CD4-positive, alpha-beta T cell (primary cell): Measurements from ENCODE around the gene CLPSL1. TPM values are rescaled to one million over a fixed set of nuclear protein-coding genes. Genes with fewer than 3 reads are reported as not detected.

Experiments used
- ATAC-seq: fragments of 200-7000 bp; cut with Tn5 transposase; one replicate; pipeline ENCODE4 v1.10.0; 2022; ENCODE audit warnings: mild to moderate bottlenecking; ENCODE audit not compliant: poor library complexity
- CTCF ChIA-PET: fragments of 350-600 bp; sonication (Branson Sonifier 250); formaldehyde crosslinking; loops from one replicate; lab custom pipeline; 2021; ENCODE audit warnings: antibody characterized with exemption, inconsistent platforms; lab: Charles Lee
- POLR2A ChIA-PET: fragments of 350-600 bp; sonication (Branson Sonifier 250); formaldehyde crosslinking; loops from one replicate; lab custom pipeline; 2021; ENCODE audit warnings: antibody characterized with exemption, inconsistent platforms; lab: Charles Lee
- DNase-seq, 14 experiments: peaks; one replicate each; pipeline ENCODE4 v3.0.0-alpha.2; 2013 to 2020; ENCODE audit warnings: mixed read lengths in 2 of 14
- H3K27ac ChIP-seq, 2 donors: one replicate each; pipeline versions ENCODE4 v1.5.1 to v1.7.0; 2013; ENCODE audit warnings: low read length in 2 of 2, low read depth in 1 of 2, mild to moderate bottlenecking in 1 of 2
- H3K27me3 ChIP-seq, 2 experiments: 1 replicate in 1 of 2; 2 replicates in 1 of 2; pipeline versions ENCODE4 v1.6.1 to v1.7.0; 2013; ENCODE audit warnings: low read length in 2 of 2, control low read depth in 1 of 2, mild to moderate bottlenecking in 1 of 2, moderate library complexity in 1 of 2; ENCODE audit not compliant: insufficient read depth in 2 of 2, control insufficient read depth in 1 of 2
- H3K36me3 ChIP-seq: one replicate; pipeline ENCODE4 v1.6.1; 2013; ENCODE audit warnings: low read length, control low read depth; ENCODE audit not compliant: insufficient read depth
- H3K4me1 ChIP-seq: one replicate; pipeline ENCODE4 v1.6.1; 2013; ENCODE audit warnings: low read length, control low read depth; ENCODE audit not compliant: insufficient read depth
- H3K4me3 ChIP-seq: one replicate; pipeline ENCODE4 v1.5.1; 2013; ENCODE audit warnings: mild to moderate bottlenecking, low read length, moderate library complexity
- H3K9me3 ChIP-seq, 2 experiments: 1 replicate in 1 of 2; 2 replicates in 1 of 2; pipeline versions ENCODE4 v1.6.1 to v1.7.0; 2013; ENCODE audit warnings: low read length in 2 of 2, mild to moderate bottlenecking in 2 of 2, control low read depth in 1 of 2, moderate library complexity in 1 of 2; ENCODE audit not compliant: control insufficient read depth in 1 of 2, insufficient read depth in 1 of 2
- H3K27ac Mint-ChIP-seq: one replicate; pipeline ENCODE4 v1.8.0; 2020; ENCODE audit warnings: mixed read lengths
- H3K27me3 Mint-ChIP-seq: one replicate; pipeline ENCODE4 v1.8.0; 2021; ENCODE audit warnings: mixed read lengths
- H3K36me3 Mint-ChIP-seq: one replicate; pipeline ENCODE4 v1.8.0; 2021; ENCODE audit warnings: low read depth, mixed read lengths
- H3K4me1 Mint-ChIP-seq: one replicate; pipeline ENCODE4 v1.8.0; 2021; ENCODE audit warnings: low read depth, mixed read lengths
- H3K4me3 Mint-ChIP-seq: one replicate; pipeline ENCODE4 v1.8.0; 2020; ENCODE audit warnings: mild to moderate bottlenecking, mixed read lengths
- H3K9me3 Mint-ChIP-seq: one replicate; pipeline ENCODE4 v1.8.0; 2020; ENCODE audit warnings: mixed read lengths
- intact Hi-C, 2 experiments: fragments of 100-400 bp; cut with DNase I in 1 of 2; cut with micrococcal nuclease in 1 of 2; formaldehyde crosslinking; loops; one replicate each; pipeline versions ENCODE4 v1.15.1 to v1.9.0; 2023 to 2025; cut with DNase I, micrococcal nuclease
- total RNA-seq, 174 experiments: library from RNA in 2 of 174; stranded (reverse) in 2 of 174; gene quantifications; one replicate each; pipeline ENCODE4 v1.2.3 and lab custom pipeline; 2021 to 2026
- TF ChIP-seq, protein P1 (sequence below): fragments of 200-600 bp; IDR thresholded peaks from one replicate; pipeline ENCODE4 v1.8.0; 2022; ENCODE audit warnings: antibody characterized with exemption, mild to moderate bottlenecking

The CLPSL1 gene
- total RNA-seq, 2 experiments from 2014 or later: not detected

- ChIA-PET POLR2A (no interaction called here), CTCF (no interaction called here)
- no peak overlapping the region for H3K4me3 ChIP-seq
- TF ChIP-seq, protein P1, sequence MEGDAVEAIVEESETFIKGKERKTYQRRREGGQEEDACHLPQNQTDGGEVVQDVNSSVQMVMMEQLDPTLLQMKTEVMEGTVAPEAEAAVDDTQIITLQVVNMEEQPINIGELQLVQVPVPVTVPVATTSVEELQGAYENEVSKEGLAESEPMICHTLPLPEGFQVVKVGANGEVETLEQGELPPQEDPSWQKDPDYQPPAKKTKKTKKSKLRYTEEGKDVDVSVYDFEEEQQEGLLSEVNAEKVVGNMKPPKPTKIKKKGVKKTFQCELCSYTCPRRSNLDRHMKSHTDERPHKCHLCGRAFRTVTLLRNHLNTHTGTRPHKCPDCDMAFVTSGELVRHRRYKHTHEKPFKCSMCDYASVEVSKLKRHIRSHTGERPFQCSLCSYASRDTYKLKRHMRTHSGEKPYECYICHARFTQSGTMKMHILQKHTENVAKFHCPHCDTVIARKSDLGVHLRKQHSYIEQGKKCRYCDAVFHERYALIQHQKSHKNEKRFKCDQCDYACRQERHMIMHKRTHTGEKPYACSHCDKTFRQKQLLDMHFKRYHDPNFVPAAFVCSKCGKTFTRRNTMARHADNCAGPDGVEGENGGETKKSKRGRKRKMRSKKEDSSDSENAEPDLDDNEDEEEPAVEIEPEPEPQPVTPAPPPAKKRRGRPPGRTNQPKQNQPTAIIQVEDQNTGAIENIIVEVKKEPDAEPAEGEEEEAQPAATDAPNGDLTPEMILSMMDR: no peak
- no peaks in the 10 kb centered on the region for H3K9me3 ChIP-seq
- DNase-seq (no peak), ATAC-seq (no peak)
- H3K4me1 ChIP-seq: no peaks in the 10 kb centered on the region
- no peaks in the 10 kb centered on the region for H3K27me3 ChIP-seq
- no peak overlapping the region for H3K27ac ChIP-seq
- H3K4me1 Mint-ChIP-seq: no peaks in the 10 kb centered on the region
- H3K27ac Mint-ChIP-seq: no peak overlapping the region
- H3K27me3 Mint-ChIP-seq: peaks cover 5% of the 10 kb centered on the region
- no peaks in the 10 kb centered on the region for H3K9me3 Mint-ChIP-seq
- peaks cover 7% of the 10 kb centered on the region for H3K36me3 ChIP-seq
- no peak overlapping the region for H3K4me3 Mint-ChIP-seq
- intact Hi-C loops: no loop called here
- peaks cover 3% of the 10 kb centered on the region for H3K36me3 Mint-ChIP-seq
Measured at GRCh38 chr6:35829306-35829705, 48.5 kb downstream of the CLPSL1 start.

- intact Hi-C loops: no loop called here
- Mint-ChIP-seq H3K27ac (no peak overlapping the region), H3K4me1 (no peaks in the 10 kb centered on the region), H3K9me3 (no peaks in the 10 kb centered on the region), H3K4me3 (no peak overlapping the region), H3K36me3 (peaks cover 24% of the 10 kb centered on the region), H3K27me3 (no peaks in the 10 kb centered on the region)
- no peak overlapping the region for H3K4me3 ChIP-seq
- H3K4me1 ChIP-seq: no peaks in the 10 kb centered on the region
- TF ChIP-seq, protein P1: no peak
- ChIA-PET CTCF (no interaction called here), POLR2A (no interaction called here)
- H3K36me3 ChIP-seq: peaks cover 21% of the 10 kb centered on the region
- H3K27me3 ChIP-seq: no peaks in the 10 kb centered on the region
- ATAC-seq (no peak), DNase-seq (no peak)
- H3K27ac ChIP-seq: no peak overlapping the region
- no peaks in the 10 kb centered on the region for H3K9me3 ChIP-seq
Measured at GRCh38 chr6:35831257-35832007, 50.6 kb downstream of the CLPSL1 start.

DNA sequence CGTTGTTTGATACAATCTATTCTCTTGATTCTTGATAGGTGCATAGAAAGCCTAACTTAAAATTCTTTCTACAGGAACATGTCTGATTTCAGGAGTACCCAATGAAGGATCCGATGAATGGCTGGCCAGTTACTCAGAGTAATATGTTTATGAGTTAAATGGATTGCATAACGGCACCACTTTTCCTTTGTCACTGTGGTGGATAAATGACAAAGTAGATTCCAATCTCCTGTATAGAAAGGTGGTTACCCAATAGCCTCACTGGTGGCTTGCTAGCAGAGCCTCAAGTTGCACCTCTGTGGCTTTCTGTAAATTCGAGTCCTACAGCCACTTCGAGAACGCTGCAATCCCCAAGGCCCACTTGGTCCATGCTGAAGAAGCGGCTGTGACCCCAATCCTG, 52.7 kb downstream of the CLPSL1 start:
- Mint-ChIP-seq H3K36me3 (peaks cover 38% of the 10 kb centered on the region), H3K4me1 (no peaks in the 10 kb centered on the region), H3K27me3 (no peaks in the 10 kb centered on the region), H3K9me3 (no peaks in the 10 kb centered on the region), H3K4me3 (no peak overlapping the region), H3K27ac (no peak overlapping the region)
- TF ChIP-seq, protein P1: no peak
- Histone ChIP-seq H3K4me3 (no peak overlapping the region), H3K9me3 (no peaks in the 10 kb centered on the region), H3K4me1 (no peaks in the 10 kb centered on the region), H3K27me3 (no peaks in the 10 kb centered on the region), H3K27ac (no peak overlapping the region), H3K36me3 (peaks cover 25% of the 10 kb centered on the region)
- ChIA-PET CTCF (no interaction called here), POLR2A (interaction anchor here (0.9 kb wide), 1 partner anchor 130 kb away, joined by 3 read pairs; no protein-coding TSS in a partner anchor)
- ATAC-seq: no peak
- DNase-seq: no peak
- intact Hi-C loops: no loop called here

Other genes with a start within 250 kb of the CLPSL1 start
- 10 to 100 TPM; 72.6 to 75.9 TPM for gene FKBP5, start 92.1 kb upstream of the CLPSL1 start, total RNA-seq
- 1 to 10 TPM; 1.9 to 2.8 TPM for gene ARMC12, start 44.0 kb upstream of the CLPSL1 start, total RNA-seq
- gene CLPSL2, start 4.4 kb upstream of the CLPSL1 start, total RNA-seq: not detected
- gene CLPS, start 16.3 kb downstream of the CLPSL1 start, total RNA-seq: not detected
- gene LHFPL5, start 24.3 kb downstream of the CLPSL1 start, total RNA-seq: not detected
- 10 to 100 TPM; 23.0 to 29.1 TPM for gene SRPK1, start 140.1 kb downstream of the CLPSL1 start, total RNA-seq
- gene SLC26A8, start 243.6 kb downstream of the CLPSL1 start, total RNA-seq: not detected
- gene MAPK14, start 246.8 kb downstream of the CLPSL1 start, total RNA-seq: 10 to 100 TPM; 42.6 to 42.8 TPM